ENCODE results near the gene PRH2. TPM values are rescaled to one million over a fixed set of nuclear protein-coding genes. Genes with fewer than 3 reads are reported as not detected.

PRH2 gene
- total RNA-seq, 2 donors from 2014 or later = not detected

- H3K9me3 ChIP-seq = no peaks in the 10 kb centered on the region
Measured at GRCh38 chr12:10957741-10958140, 28.7 kb downstream of the PRH2 start.

GRCh38 chr12:10959804-10960203, 30.8 kb downstream of the PRH2 start:
- H3K36me3 ChIP-seq = no peaks in the 10 kb centered on the region
- intact Hi-C loops (cut with DNase I) = no loop called here
- no peaks in the 10 kb centered on the region for H3K4me1 ChIP-seq
- no peak overlapping the region for H3K27ac ChIP-seq
- H3K9me3 ChIP-seq = no peaks in the 10 kb centered on the region
- H3K4me3 ChIP-seq = no peak overlapping the region
- TF ChIP-seq CTCF (IDR thresholded peaks at IDR 0.05) = no peak
- DNase-seq = no peak
- no peak overlapping the region for H3K9ac ChIP-seq (ENCODE audit: low read depth in 2 of 2, low read length in 2 of 2)
- H3K27me3 ChIP-seq = no peaks in the 10 kb centered on the region

More at GRCh38 chr12:10957741-10958140, 28.7 kb downstream of the PRH2 start:
- DNase-seq = no peak
- Histone ChIP-seq H3K27me3 (no peaks in the 10 kb centered on the region), H3K27ac (no peak overlapping the region), H3K9ac (ENCODE audit: low read depth in 2 of 2, low read length in 2 of 2) (no peak overlapping the region), H3K4me3 (no peak overlapping the region), H3K36me3 (no peaks in the 10 kb centered on the region), H3K4me1 (no peaks in the 10 kb centered on the region)
- no peak for TF ChIP-seq CTCF (IDR thresholded peaks at IDR 0.05)
- intact Hi-C loops (cut with DNase I) = no loop called here

- Histone ChIP-seq H3K4me1 (no peaks in the 10 kb centered on the region), H3K27ac (no peak overlapping the region)
- DNase-seq = no peak
Measured at GRCh38 chr12:10960211-10960610, 31.2 kb downstream of the PRH2 start.

GRCh38 chr12:10965476-10965875, 36.4 kb downstream of the PRH2 start:
- no peaks in the 10 kb centered on the region for H3K27me3 ChIP-seq
- H3K9me3 ChIP-seq = no peaks in the 10 kb centered on the region
- intact Hi-C loops (cut with DNase I) = no loop called here
- no peak for TF ChIP-seq CTCF (IDR thresholded peaks at IDR 0.05)
- no peaks in the 10 kb centered on the region for H3K36me3 ChIP-seq
- H3K9ac ChIP-seq (ENCODE audit: low read depth in 2 of 2, low read length in 2 of 2) = no peak overlapping the region
- no peaks in the 10 kb centered on the region for H3K4me1 ChIP-seq
- H3K27ac ChIP-seq = no peak overlapping the region
- H3K4me3 ChIP-seq = no peak overlapping the region
- DNase-seq = no peak

More at GRCh38 chr12:10960211-10960610, 31.2 kb downstream of the PRH2 start:
- Histone ChIP-seq H3K9me3 (no peaks in the 10 kb centered on the region), H3K9ac (ENCODE audit: low read depth in 2 of 2, low read length in 2 of 2) (no peak overlapping the region), H3K27me3 (no peaks in the 10 kb centered on the region), H3K36me3 (no peaks in the 10 kb centered on the region), H3K4me3 (no peak overlapping the region)
- no peak for TF ChIP-seq CTCF (IDR thresholded peaks at IDR 0.05)
- intact Hi-C loops (cut with DNase I) = no loop called here

GRCh38 chr12:10966314-10966713, 37.3 kb downstream of the PRH2 start:
- H3K27ac ChIP-seq = no peak overlapping the region
- H3K9me3 ChIP-seq = no peaks in the 10 kb centered on the region
- H3K4me1 ChIP-seq = no peaks in the 10 kb centered on the region
- H3K4me3 ChIP-seq = no peak overlapping the region
- H3K9ac ChIP-seq (ENCODE audit: low read depth in 2 of 2, low read length in 2 of 2) = no peak overlapping the region
- no peak for DNase-seq
- intact Hi-C loops (cut with DNase I) = no loop called here
- no peak for TF ChIP-seq CTCF (IDR thresholded peaks at IDR 0.05)
- no peaks in the 10 kb centered on the region for H3K36me3 ChIP-seq
- no peaks in the 10 kb centered on the region for H3K27me3 ChIP-seq

- H3K9me3 ChIP-seq = no peaks in the 10 kb centered on the region
- DNase-seq = no peak
- TF ChIP-seq CTCF (IDR thresholded peaks at IDR 0.05) = no peak
- H3K4me3 ChIP-seq = no peak overlapping the region
- H3K9ac ChIP-seq (ENCODE audit: low read depth in 2 of 2, low read length in 2 of 2) = no peak overlapping the region
- no peaks in the 10 kb centered on the region for H3K36me3 ChIP-seq
- no peaks in the 10 kb centered on the region for H3K4me1 ChIP-seq
- H3K27me3 ChIP-seq = no peaks in the 10 kb centered on the region
- H3K27ac ChIP-seq = no peak overlapping the region
- intact Hi-C loops (cut with DNase I) = no loop called here
Measured at GRCh38 chr12:10967409-10967808, 38.4 kb downstream of the PRH2 start.
